NT2/D1 (cell line): ENCODE data around the gene CLP1.
"Not testable (repeated sequence)": the region's sequence is repeated elsewhere in the genome, so short reads cannot be mapped to it uniquely, and the experiment has no call there.

Experiments
- DNase-seq: peaks from one replicate; pipeline ENCODE4 v3.0.0-alpha.2; 2011; ENCODE audit warnings: low read depth, low spot score
- H3K27me3 ChIP-seq: 2 replicates; pipeline ENCODE4 v1.6.0; 2011; ENCODE audit warnings: mild to moderate bottlenecking; ENCODE audit not compliant: insufficient read length, insufficient read depth
- H3K36me3 ChIP-seq: 2 replicates; pipeline ENCODE4 v1.6.1; 2011; ENCODE audit warnings: mild to moderate bottlenecking, low read length, mixed read lengths; ENCODE audit not compliant: insufficient read depth, insufficient read length
- H3K4me1 ChIP-seq: 2 replicates; pipeline ENCODE4 v1.5.1; 2011; ENCODE audit not compliant: insufficient read depth, insufficient read length
- H3K4me3 ChIP-seq: 2 replicates; pipeline ENCODE4 v1.5.1; 2011; ENCODE audit warnings: low read depth; ENCODE audit not compliant: insufficient read length
- H3K9ac ChIP-seq: 2 replicates; pipeline ENCODE4 v1.6.0; 2011; ENCODE audit warnings: low read depth; ENCODE audit not compliant: insufficient read length
- H3K9me3 ChIP-seq: 2 replicates; pipeline ENCODE4 v1.5.1; 2011; ENCODE audit warnings: mild to moderate bottlenecking, low read length; ENCODE audit not compliant: insufficient read depth
- SUZ12 ChIP-seq: IDR thresholded peaks from 2 replicates; pipeline ENCODE4 v1.6.1; 2011; ENCODE audit not compliant: insufficient read length, insufficient read depth; ENCODE audit errors: extremely low read depth
- YY1 ChIP-seq: IDR thresholded peaks from 2 replicates; pipeline ENCODE4 v1.6.1; 2011; ENCODE audit not compliant: insufficient read length, insufficient read depth
- ZNF274 ChIP-seq: IDR thresholded peaks from 2 replicates; pipeline ENCODE4 v1.6.1; 2011; ENCODE audit warnings: mild to moderate bottlenecking, low read depth, low read length

Gene CLP1

DNA sequence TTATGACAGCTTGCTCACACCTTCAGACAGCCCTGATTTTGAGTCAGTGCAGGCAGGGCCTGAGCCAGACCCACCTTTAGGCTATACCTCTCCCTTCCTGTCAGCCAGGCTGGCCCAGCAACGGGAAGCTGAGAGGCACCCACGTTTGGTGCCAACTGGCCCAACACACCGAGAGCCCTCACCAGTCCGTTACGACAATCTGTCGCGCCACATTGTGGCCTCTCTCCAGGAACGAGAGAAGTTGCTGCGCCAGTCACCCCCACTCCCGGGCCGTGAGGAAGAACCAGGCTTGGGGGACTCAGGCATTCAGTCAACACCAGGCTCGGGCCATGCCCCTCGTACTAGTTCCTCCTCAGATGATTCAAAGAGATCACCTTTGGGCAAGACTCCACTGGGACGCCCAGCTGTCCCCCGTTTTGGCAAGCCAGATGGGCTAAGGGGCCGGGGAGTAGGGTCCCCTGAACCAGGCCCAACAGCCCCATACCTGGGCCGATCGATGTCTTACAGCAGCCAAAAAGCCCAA is 41.3 kb downstream of the CLP1 start:
- DNase-seq, result no peak
- Histone ChIP-seq H3K4me3 (no peak overlapping the region), H3K27me3 (no peaks in the 10 kb centered on the region), H3K36me3 (peaks cover 80% of the 10 kb centered on the region), H3K9me3 (no peaks in the 10 kb centered on the region), H3K4me1 (peaks cover 2% of the 10 kb centered on the region), H3K9ac (no peak overlapping the region)
- TF ChIP-seq YY1 (no peak), ZNF274 (no peak), SUZ12 (no peak)

DNA sequence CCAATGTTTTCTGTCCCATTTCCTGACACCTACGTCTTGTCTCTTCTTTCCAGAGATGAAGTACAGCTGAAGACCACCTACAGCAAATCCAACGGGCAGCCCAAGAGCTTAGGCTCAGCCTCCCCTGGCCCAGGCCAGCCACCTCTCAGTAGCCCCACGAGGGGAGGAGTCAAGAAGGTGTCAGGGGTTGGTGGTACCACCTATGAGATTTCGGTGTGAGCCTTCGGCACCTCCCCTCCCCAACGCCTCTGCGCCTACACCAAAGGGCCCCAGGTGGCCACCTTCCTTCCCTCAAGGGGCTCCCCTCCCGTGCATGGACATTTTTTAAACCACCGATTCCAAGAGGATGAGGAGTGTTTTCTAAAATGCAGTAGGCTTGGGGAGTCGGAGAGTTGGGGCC is 42.3 kb downstream of the CLP1 start:
- H3K27me3 ChIP-seq, result no peaks in the 10 kb centered on the region
- H3K9me3 ChIP-seq, result no peaks in the 10 kb centered on the region
- peaks cover 83% of the 10 kb centered on the region for H3K36me3 ChIP-seq
- TF ChIP-seq SUZ12 (no peak), ZNF274 (no peak), YY1 (no peak)
- H3K9ac ChIP-seq, result no peak overlapping the region
- H3K4me1 ChIP-seq, result peaks cover 2% of the 10 kb centered on the region
- DNase-seq, result no peak
- H3K4me3 ChIP-seq, result no peak overlapping the region

DNA sequence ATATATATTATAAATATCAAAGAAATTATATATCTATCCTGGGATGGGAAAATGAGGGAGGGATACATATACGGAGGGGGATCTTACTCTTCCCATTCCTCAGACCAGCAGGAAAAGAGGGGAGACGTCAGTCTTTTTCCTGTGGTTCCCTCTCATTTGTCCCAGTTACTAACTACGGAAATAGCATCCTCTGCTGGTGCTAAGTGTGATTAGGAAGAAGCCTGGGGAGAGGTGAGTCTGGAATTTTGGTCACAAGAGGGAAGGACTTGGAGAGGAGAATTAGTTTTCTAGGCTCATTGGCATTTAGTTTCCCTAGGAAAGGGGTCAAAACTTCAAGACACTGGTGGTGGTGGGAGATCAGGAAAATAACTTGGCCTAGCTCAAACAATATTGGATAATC is 42.9 kb downstream of the CLP1 start:
- H3K4me3 ChIP-seq, result no peak overlapping the region
- H3K9me3 ChIP-seq, result no peaks in the 10 kb centered on the region
- TF ChIP-seq ZNF274, result no peak
- TF ChIP-seq SUZ12, result no peak
- TF ChIP-seq YY1, result no peak
- no peak for DNase-seq
- H3K9ac ChIP-seq, result no peak overlapping the region
- no peaks in the 10 kb centered on the region for H3K27me3 ChIP-seq
- H3K4me1 ChIP-seq, result peaks cover 2% of the 10 kb centered on the region
- H3K36me3 ChIP-seq, result peaks cover 81% of the 10 kb centered on the region

DNA sequence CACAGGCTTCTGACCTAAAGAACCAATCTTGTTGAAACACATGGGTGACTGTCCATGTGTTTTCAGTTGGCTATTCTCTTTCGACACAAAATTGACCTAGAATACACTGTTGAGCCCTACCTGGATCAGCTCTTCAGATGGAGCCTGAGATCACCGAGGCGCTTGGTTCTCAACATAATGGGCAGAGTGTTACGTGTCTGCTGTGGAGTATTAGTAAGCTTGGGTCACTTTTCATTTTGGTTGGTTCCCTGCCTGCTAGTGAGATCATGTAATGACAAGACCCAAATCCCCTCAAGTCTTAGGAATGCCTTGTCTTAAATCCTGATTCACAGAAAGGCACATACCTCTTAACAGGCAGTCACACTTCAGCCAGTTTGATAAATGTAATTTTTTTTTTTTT is 45.8 kb downstream of the CLP1 start:
- no peak for DNase-seq
- Histone ChIP-seq H3K4me3 (no peak overlapping the region), H3K27me3 (no peaks in the 10 kb centered on the region), H3K9ac (no peak overlapping the region), H3K9me3 (no peaks in the 10 kb centered on the region), H3K4me1 (peaks cover 4% of the 10 kb centered on the region), H3K36me3 (peaks cover 69% of the 10 kb centered on the region)
- no peak for TF ChIP-seq YY1
- TF ChIP-seq SUZ12, result no peak
- TF ChIP-seq ZNF274, result no peak

DNA sequence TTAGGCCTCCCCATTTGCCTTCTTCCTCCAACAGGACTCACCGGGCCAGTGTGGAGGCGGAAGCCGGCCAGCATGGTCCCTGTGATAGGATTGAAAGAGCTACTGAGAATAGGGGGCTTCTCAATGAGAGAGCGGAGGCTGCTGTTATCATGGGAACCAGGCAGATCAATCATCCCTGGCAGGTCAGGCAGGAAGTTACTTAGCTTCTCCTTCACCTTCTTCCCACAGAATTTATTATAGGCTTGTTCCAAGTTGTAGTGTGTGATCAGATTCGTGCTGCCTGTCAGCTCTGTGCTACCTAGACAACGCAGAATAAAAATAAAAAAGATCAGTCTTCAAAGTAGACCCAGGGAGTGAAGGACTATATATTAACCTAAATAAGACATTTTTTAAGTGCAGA is 47.4 kb downstream of the CLP1 start:
- TF ChIP-seq ZNF274 (no peak), SUZ12 (no peak), YY1 (no peak)
- Histone ChIP-seq H3K4me1 (peaks cover 2% of the 10 kb centered on the region), H3K36me3 (peaks cover 63% of the 10 kb centered on the region), H3K4me3 (no peak overlapping the region), H3K9me3 (no peaks in the 10 kb centered on the region), H3K9ac (no peak overlapping the region), H3K27me3 (no peaks in the 10 kb centered on the region)
- no peak for DNase-seq

DNA sequence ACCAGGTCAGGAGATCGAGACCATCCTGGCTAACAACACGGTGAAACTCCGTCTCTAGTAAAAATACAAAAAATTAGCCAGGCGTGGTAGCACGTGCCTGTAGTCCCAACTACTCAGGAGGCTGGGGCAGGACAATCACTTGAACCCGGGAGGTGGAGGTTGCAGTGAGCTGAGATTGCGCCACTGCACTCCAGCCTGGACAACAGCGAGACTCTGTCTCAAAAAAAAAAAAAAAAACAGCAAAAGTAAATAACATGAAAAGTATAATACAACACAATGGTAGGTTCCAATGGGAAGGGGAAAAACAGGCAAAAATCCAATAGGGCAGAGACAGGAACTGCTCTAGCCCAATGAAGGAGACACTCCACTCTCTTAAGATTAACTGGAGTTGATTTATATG is 47.9 kb downstream of the CLP1 start:
- not testable (repeated sequence) for DNase-seq
- H3K36me3 ChIP-seq, result peaks cover 61% of the 10 kb centered on the region

DNA sequence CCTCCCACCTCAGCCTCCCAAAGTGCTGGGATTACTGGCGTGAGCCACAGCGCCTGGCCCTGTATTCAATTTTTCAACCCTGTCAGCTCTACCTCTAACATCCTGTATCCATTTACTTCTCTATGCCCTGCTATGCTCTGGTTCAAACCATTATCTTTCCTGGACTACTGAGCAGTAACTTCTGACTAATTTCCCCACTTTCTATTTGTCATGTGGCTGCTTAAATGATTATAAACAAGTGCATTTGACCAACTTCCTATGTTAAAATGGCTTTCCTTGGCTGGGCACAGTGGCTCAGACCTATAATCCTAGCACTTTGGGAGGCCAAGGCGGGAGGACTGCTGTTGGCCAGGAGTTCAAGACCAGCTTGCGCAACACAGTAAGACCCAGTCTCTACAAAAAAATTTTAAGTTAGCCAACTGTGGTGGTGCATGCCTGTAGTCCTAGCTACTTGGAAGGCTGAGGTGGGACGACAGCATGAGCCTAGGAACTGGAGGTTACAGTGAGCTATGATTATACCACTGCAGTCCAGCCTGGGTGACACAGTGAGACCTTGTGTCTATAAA is 52.3 kb downstream of the CLP1 start:
- peaks cover 12% of the 10 kb centered on the region; the same call in 1 of the 2 replicates for H3K9me3 ChIP-seq
- H3K4me3 ChIP-seq, result no peak overlapping the region
- H3K36me3 ChIP-seq, result peaks cover 38% of the 10 kb centered on the region
- H3K9ac ChIP-seq, result no peak overlapping the region
- H3K27me3 ChIP-seq, result no peaks in the 10 kb centered on the region
- no peak for DNase-seq
- H3K4me1 ChIP-seq, result peaks cover 2% of the 10 kb centered on the region
- TF ChIP-seq ZNF274 (no peak), YY1 (no peak), SUZ12 (no peak)

More for the DNA sequence above, 47.9 kb downstream of the CLP1 start:
- not testable (repeated sequence) for H3K9ac ChIP-seq, H3K4me1 ChIP-seq, H3K27me3 ChIP-seq, H3K9me3 ChIP-seq, H3K4me3 ChIP-seq
